K562 (cell line): Measurements from ENCODE around the gene SLC43A2. TPM values are rescaled to one million over a fixed set of nuclear protein-coding genes. Genes with fewer than 3 reads are reported as not detected.
A peak's percentile ranks its signal among the peaks of the same experiment; 100 is the strongest.

Source experiments
- NCOA1 ChIP-seq: fragments of 450-650 bp; IDR thresholded peaks from 2 replicates; pipeline ENCODE4 v1.6.1; 2016; ENCODE audit warnings: low read depth
- polyA plus RNA-seq, 8 experiments: library from polyadenylated mRNA; depleted of rRNA in 4 of 8; stranded (reverse) in 5 of 8; unstranded in 3 of 8; fragments of >200 nt; fragmentation: Nextera tagmentation in 2 of 8; fragmentation: Illumina TruSeq in 1 of 8; extraction: Ambion mirVana in 2 of 8; extraction: Trizol in 1 of 8; gene quantifications; 2 replicates each; pipeline versions ENCODE4 v1.2.1 to v1.2.3, GENCODE V29; 2011 to 2014; ENCODE audit warnings: inconsistent platforms in 1 of 8, missing spikeins in 1 of 8
- total RNA-seq, 7 experiments: library from RNA; depleted of rRNA in 6 of 7; stranded (reverse); fragments of >200 nt in 6 of 7; fragmentation: Illumina TruSeq in 2 of 7; extraction: Trizol in 2 of 7; gene quantifications; 2 replicates each; pipeline versions ENCODE4 v1.2.1 to v1.2.3, GENCODE V29; 2011 to 2021; ENCODE audit warnings: low replicate concordance in 1 of 7
- TF ChIP-seq, protein P1 (sequence below), 2 experiments: fragments of 450-650 bp; formaldehyde crosslinking in 1 of 2; IDR thresholded peaks; 2 replicates each; pipeline versions ENCODE4 v1.4.0 to v1.6.1; 2014 to 2020; ENCODE audit warnings: mild to moderate bottlenecking in 2 of 2, borderline replicate concordance in 1 of 2, low read depth in 1 of 2

The SLC43A2 gene
- total and polyA plus RNA-seq, 9 of the 15 experiments (the other 6 are each of a cell fraction or from before 2014, with no cell fraction given) = 0.03 to 10.2 (median 3.6) TPM

DNA sequence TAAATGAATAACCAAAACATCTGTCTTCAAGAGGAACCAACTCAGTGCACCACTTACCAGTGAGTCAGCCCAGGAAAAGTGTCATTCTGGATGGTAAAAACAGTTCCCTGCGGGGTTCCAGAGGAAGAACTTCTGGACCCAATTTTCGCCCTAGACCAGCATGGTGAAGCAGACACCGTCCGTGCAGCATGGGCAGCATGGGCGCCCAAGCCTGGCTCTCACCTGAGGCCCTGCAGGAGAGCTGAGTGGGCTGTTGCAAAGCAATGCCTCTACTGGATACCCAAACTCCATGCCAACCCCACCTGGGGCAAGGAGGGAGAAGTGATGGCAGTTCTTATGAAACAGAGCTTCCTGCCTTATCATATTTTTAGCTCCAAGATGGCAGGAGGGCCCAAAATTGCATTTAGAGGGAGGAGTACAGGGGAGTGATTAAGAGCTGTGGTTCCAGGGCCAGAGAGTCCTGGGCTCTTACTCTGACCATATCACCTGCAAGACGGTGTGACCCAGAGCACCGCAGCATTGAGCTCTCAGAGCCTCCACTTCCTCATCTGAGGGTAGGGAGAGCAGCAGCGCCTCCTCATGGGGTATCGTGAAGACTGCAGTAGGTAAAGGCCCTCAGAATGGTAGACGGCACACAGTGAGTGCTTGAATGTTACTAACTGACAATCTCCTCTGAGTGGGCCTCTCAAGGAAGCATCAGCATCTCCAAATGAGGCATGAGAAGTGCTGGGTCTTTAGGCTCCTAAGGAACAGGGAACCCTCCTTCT is 95.6 kb downstream of the SLC43A2 start (continued):
- TF ChIP-seq, protein P1, sequence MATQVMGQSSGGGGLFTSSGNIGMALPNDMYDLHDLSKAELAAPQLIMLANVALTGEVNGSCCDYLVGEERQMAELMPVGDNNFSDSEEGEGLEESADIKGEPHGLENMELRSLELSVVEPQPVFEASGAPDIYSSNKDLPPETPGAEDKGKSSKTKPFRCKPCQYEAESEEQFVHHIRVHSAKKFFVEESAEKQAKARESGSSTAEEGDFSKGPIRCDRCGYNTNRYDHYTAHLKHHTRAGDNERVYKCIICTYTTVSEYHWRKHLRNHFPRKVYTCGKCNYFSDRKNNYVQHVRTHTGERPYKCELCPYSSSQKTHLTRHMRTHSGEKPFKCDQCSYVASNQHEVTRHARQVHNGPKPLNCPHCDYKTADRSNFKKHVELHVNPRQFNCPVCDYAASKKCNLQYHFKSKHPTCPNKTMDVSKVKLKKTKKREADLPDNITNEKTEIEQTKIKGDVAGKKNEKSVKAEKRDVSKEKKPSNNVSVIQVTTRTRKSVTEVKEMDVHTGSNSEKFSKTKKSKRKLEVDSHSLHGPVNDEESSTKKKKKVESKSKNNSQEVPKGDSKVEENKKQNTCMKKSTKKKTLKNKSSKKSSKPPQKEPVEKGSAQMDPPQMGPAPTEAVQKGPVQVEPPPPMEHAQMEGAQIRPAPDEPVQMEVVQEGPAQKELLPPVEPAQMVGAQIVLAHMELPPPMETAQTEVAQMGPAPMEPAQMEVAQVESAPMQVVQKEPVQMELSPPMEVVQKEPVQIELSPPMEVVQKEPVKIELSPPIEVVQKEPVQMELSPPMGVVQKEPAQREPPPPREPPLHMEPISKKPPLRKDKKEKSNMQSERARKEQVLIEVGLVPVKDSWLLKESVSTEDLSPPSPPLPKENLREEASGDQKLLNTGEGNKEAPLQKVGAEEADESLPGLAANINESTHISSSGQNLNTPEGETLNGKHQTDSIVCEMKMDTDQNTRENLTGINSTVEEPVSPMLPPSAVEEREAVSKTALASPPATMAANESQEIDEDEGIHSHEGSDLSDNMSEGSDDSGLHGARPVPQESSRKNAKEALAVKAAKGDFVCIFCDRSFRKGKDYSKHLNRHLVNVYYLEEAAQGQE (IDR thresholded peaks at IDR 0.05; ENCODE audit: borderline replicate concordance) = peak; percentile 45; the same call in 1 of the 2 replicates
- TF ChIP-seq, protein P1 (CRISPR knock-in tag; IDR thresholded peaks at IDR 0.05; ENCODE audit: low read depth) = no peak
- TF ChIP-seq NCOA1 = no peak
